Measurements from ENCODE around the gene STYXL1. TPM values are rescaled to one million over a fixed set of nuclear protein-coding genes. Genes with fewer than 3 reads are reported as not detected.

STYXL1 gene
- total RNA-seq, 2 donors from 2014 or later: 29.8 to 94.5 TPM

DNA sequence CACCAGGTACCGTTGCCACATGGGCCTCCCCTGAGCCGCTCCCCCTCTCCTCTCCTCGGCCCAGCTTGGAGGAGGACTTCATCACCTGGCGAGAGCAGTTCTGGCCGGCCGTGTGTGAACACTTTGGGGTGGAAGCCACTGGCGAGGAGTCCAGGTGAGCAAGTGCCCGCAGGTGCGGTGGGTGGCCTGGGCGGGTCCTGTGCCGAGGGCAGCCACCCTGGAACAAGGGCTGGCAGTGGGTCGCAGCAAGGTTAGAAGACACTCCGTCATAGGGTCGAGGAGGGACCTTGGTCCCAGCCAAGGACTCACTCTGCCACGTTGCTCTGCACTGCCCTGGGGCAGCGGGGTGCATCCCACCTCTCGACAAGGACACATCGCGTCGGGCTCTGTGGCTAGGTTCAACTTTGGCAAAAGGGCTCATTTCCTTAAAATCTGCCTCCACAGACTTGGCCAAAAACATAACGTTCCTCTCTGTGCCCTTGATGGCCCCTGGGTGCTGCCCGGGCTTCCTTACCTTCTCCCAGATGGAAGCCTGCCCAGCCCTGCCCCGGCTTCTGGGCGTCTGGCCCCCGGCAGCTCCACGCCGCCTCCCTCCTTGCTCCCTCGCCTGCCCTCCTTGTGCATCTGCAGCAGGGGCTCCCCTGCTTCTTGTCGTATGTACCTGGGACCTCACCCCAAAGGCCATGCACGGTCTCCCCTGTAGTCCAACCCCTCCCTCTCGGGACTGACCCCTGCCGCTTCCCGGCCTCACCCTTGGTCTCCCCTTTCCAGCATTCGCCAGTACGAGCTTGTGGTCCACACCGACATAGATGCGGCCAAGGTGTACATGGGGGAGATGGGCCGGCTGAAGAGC, 66.1 kb downstream of the STYXL1 start:
- WGBS: 83% methylated on average over 38 of the region's 38 CpGs
- Histone ChIP-seq H3K27me3 (replicated peaks; ENCODE audit: insufficient read depth) (no peaks in the 10 kb centered on the region), H3K9me3 (no peaks in the 10 kb centered on the region), H3K36me3 (peaks cover 0 to 12% of the 10 kb centered on the region in 2 donors), H3K4me1 (replicated peaks) (no peaks in the 10 kb centered on the region), H3K27ac (no peak overlapping the region), H3K4me3 (no peak overlapping the region)
- TF ChIP-seq POLR2AphosphoS5 (IDR thresholded peaks at IDR 0.05): no peak
- TF ChIP-seq, protein P1, sequence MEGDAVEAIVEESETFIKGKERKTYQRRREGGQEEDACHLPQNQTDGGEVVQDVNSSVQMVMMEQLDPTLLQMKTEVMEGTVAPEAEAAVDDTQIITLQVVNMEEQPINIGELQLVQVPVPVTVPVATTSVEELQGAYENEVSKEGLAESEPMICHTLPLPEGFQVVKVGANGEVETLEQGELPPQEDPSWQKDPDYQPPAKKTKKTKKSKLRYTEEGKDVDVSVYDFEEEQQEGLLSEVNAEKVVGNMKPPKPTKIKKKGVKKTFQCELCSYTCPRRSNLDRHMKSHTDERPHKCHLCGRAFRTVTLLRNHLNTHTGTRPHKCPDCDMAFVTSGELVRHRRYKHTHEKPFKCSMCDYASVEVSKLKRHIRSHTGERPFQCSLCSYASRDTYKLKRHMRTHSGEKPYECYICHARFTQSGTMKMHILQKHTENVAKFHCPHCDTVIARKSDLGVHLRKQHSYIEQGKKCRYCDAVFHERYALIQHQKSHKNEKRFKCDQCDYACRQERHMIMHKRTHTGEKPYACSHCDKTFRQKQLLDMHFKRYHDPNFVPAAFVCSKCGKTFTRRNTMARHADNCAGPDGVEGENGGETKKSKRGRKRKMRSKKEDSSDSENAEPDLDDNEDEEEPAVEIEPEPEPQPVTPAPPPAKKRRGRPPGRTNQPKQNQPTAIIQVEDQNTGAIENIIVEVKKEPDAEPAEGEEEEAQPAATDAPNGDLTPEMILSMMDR (IDR thresholded peaks at IDR 0.05): no peak
- no peak for TF ChIP-seq POLR2A (IDR thresholded peaks at IDR 0.05)
- DNase-seq (ENCODE audit: low spot score): no peak
- intact Hi-C loops (cut with DNase I): no loop called here

DNA sequence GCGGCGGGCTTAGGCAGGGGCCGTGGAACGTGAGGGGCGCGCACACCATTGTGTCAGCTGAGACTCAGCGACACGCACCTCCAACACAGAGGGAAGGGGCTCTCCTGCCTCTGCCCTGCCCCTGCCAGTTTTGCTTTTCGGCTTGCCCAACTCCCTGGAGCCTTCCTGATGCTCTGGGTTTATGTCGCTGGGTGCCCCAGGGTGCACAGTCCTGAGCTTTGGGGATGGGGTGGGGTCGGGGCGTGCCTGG, 66.7 kb downstream of the STYXL1 start:
- intact Hi-C loops (cut with DNase I): no loop called here
- DNase-seq (ENCODE audit: low spot score): no peak

DNA sequence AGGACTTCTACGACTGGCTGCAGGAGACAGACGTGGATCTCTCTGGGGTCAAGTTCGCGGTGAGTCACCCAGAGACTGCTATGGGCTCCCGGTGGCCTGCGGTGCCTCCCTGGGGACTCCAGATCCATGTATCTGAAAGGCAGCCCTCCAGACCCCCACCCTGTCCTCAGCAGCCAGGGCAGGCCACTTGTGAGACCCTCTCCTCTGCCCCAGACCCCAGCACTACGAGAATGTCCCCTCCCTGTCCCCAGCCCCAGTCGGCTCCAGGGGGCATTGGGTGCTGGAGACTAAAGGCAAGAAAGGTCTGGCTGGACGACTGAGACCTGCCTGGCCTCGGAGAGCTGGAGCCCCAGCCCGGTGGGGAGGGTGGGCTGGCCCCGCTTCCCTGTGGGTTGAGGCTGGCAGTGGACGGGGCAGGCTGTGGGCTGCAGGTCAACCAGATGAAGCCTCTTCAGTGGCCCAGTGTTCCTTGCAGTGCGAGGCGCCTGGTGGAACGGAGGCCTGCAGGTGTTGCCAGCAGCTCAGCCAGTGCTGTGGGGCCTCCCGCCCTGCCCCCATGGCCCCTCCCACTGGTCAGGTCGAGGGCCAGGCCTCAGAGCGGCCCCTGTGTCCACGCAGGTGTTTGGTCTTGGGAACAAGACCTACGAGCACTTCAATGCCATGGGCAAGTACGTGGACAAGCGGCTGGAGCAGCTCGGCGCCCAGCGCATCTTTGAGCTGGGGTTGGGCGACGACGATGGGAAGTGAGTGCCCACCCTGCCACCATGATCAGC, 67.2 kb downstream of the STYXL1 start:
- intact Hi-C loops (cut with DNase I): no loop called here
- Histone ChIP-seq H3K27ac (no peak overlapping the region), H3K27me3 (replicated peaks; ENCODE audit: insufficient read depth) (no peaks in the 10 kb centered on the region), H3K36me3 (peaks cover 0 to 7% of the 10 kb centered on the region in 2 donors), H3K4me3 (no peak overlapping the region), H3K4me1 (replicated peaks) (no peaks in the 10 kb centered on the region), H3K9me3 (no peaks in the 10 kb centered on the region)
- DNase-seq (ENCODE audit: low spot score): no peak
- WGBS: 88% methylated on average over 26 of the region's 29 CpGs
- TF ChIP-seq, protein P1 (IDR thresholded peaks at IDR 0.05): no peak
- TF ChIP-seq POLR2AphosphoS5 (IDR thresholded peaks at IDR 0.05): no peak
- TF ChIP-seq POLR2A (IDR thresholded peaks at IDR 0.05): no peak

More for the DNA sequence above, 66.7 kb downstream of the STYXL1 start:
- no peak overlapping the region for H3K27ac ChIP-seq
- no peak overlapping the region for H3K4me3 ChIP-seq
- no peaks in the 10 kb centered on the region for H3K4me1 ChIP-seq (replicated peaks)
- 84% methylated on average over 11 of the region's 12 CpGs for WGBS
- TF ChIP-seq POLR2AphosphoS5 (IDR thresholded peaks at IDR 0.05): no peak
- no peaks in the 10 kb centered on the region for H3K27me3 ChIP-seq (replicated peaks; ENCODE audit: insufficient read depth)
- H3K9me3 ChIP-seq: no peaks in the 10 kb centered on the region
- H3K36me3 ChIP-seq: peaks cover 0 to 7% of the 10 kb centered on the region in 2 donors

DNA sequence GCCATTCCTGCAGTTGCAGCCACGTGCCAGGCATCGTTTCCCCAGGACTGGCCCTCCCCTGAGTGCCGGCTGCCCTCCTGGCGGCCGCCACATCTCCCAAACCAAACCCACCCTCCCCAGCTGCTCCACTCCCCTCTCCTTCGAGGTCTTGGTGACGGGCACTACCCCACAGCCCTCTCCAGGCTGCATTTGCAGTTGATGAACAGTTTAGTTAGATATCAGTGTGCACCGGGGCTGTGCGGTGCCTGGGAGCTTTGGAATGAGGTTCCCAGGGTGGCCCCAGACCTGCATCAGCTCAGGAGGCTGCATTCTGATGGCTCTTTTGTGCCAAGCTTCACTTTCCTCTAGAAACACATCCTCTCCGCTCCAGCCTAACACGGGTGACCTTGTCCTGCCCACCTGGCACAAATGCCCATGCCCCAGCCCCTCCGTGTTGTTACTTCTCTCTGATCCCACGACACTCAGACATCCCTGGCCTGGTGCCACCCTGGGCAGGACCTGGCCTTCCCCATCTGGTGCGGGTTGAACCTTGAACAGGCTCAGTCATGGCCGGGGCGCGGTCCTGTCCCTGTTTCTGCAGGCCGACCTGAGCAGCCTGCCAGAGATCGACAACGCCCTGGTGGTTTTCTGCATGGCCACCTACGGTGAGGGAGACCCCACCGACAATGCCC, 67.9 kb downstream of the STYXL1 start:
- no peak for DNase-seq (ENCODE audit: low spot score)
- H3K27ac ChIP-seq: no peak overlapping the region

DNA sequence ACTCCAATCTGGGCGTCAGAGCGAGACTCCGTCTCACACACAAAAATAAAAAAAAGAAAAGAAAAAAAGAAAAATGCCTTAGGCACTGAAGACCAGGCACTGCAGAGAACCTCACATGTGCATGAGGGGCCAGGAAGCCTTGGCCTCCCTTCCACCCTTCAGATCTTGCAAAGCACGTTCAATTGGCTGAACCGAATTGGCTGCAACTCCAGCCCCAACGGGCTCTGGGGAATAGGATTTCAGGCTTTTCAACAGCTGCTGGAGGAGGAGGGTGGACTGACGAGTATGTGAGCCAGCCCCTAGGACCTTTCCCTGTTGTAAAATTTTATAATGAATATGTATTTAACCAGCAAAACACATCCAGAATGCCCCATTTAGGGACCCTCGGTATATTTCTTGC, 70.1 kb downstream of the STYXL1 start:
- no peak overlapping the region for H3K4me3 ChIP-seq
- H3K27ac ChIP-seq: no peak overlapping the region
- TF ChIP-seq, protein P1 (IDR thresholded peaks at IDR 0.05): no peak
- TF ChIP-seq POLR2A (IDR thresholded peaks at IDR 0.05) (no peak), POLR2AphosphoS5 (IDR thresholded peaks at IDR 0.05) (no peak)
- WGBS: 25% methylated on average over 8 of the region's 8 CpGs
- no peak for DNase-seq (ENCODE audit: low spot score)
- intact Hi-C loops (cut with DNase I): no loop called here
- H3K27me3 ChIP-seq (replicated peaks; ENCODE audit: insufficient read depth): no peaks in the 10 kb centered on the region
- H3K4me1 ChIP-seq (replicated peaks): no peaks in the 10 kb centered on the region
- H3K9me3 ChIP-seq: no peaks in the 10 kb centered on the region
- peaks cover 0 to 7% of the 10 kb centered on the region in 2 donors for H3K36me3 ChIP-seq

More for the DNA sequence above, 67.9 kb downstream of the STYXL1 start:
- Histone ChIP-seq H3K4me3 (no peak overlapping the region), H3K9me3 (no peaks in the 10 kb centered on the region), H3K36me3 (peaks cover 0 to 7% of the 10 kb centered on the region in 2 donors), H3K27me3 (replicated peaks; ENCODE audit: insufficient read depth) (no peaks in the 10 kb centered on the region), H3K4me1 (replicated peaks) (no peaks in the 10 kb centered on the region)
- 79% methylated on average over 22 of the region's 22 CpGs for WGBS
- intact Hi-C loops (cut with DNase I): no loop called here
- TF ChIP-seq, protein P1 (IDR thresholded peaks at IDR 0.05): no peak
- TF ChIP-seq POLR2AphosphoS5 (IDR thresholded peaks at IDR 0.05): no peak
- TF ChIP-seq POLR2A (IDR thresholded peaks at IDR 0.05): no peak

All from prostate gland (tissue), 2 donors.